Measurements from ENCODE around the gene TCF15.

The TCF15 gene

GRCh38 chr20:573414-574296, 36.5 kb downstream of the TCF15 start:
- no peak for TF ChIP-seq ZFX (IDR thresholded peaks at IDR 0.05)
- no peak for TF ChIP-seq CTCF (conservative IDR thresholded peaks at IDR 0.05)
- no peak overlapping the region for H3K27ac ChIP-seq

- TF ChIP-seq ZFX (IDR thresholded peaks at IDR 0.05) (no peak), CTCF (conservative IDR thresholded peaks at IDR 0.05) (no peak)
- H3K27ac ChIP-seq = no peak overlapping the region
Measured at GRCh38 chr20:572727-573126, 37.4 kb downstream of the TCF15 start.

GRCh38 chr20:571754-572441, 38.2 kb downstream of the TCF15 start:
- H3K27ac ChIP-seq = no peak overlapping the region
- TF ChIP-seq ZFX (IDR thresholded peaks at IDR 0.05) (no peak), CTCF (conservative IDR thresholded peaks at IDR 0.05) (no peak)

GRCh38 chr20:568673-569415, 41.3 kb downstream of the TCF15 start:
- TF ChIP-seq CTCF (conservative IDR thresholded peaks at IDR 0.05) = no peak
- no peak for TF ChIP-seq ZFX (IDR thresholded peaks at IDR 0.05)
- no peak overlapping the region for H3K27ac ChIP-seq

GRCh38 chr20:568097-568652, 41.9 kb downstream of the TCF15 start:
- H3K27ac ChIP-seq = no peak overlapping the region
- TF ChIP-seq CTCF (conservative IDR thresholded peaks at IDR 0.05) (no peak), ZFX (IDR thresholded peaks at IDR 0.05) (no peak)

- TF ChIP-seq ZFX (IDR thresholded peaks at IDR 0.05) (no peak), CTCF (conservative IDR thresholded peaks at IDR 0.05) (no peak)
- no peak overlapping the region for H3K27ac ChIP-seq
Measured at GRCh38 chr20:564192-564591, 45.9 kb downstream of the TCF15 start.

Data from C4-2B (cell line).